Chondrocyte (in vitro differentiated cells): ENCODE data around the gene POLR2J2. TPM values are rescaled to one million over a fixed set of nuclear protein-coding genes. Genes with fewer than 3 reads are reported as not detected.

Experiments
- total RNA-seq: library from RNA; stranded (reverse); gene quantifications from 3 replicates; pipeline ENCODE4 v1.2.1, GENCODE V29; 2021

Gene POLR2J2
- total RNA-seq, 1 donor from 2014 or later, result 1.5 TPM

Other genes starting within 250 kb of the POLR2J2 start
- 47.4 to 55.1 TPM (median 54.0 TPM) in 3 replicates for gene ORAI2, start 238.1 kb downstream of the POLR2J2 start, total RNA-seq
- 6.9 to 12.2 TPM (median 9.2 TPM) in 3 replicates for gene ALKBH4, start 206.8 kb downstream of the POLR2J2 start, total RNA-seq
- 16.1 to 18.5 TPM (median 16.7 TPM) in 3 replicates for gene LRWD1, start 206.7 kb downstream of the POLR2J2 start, total RNA-seq
- gene POLR2J, start 192.7 kb downstream of the POLR2J2 start, total RNA-seq, result 33.1 to 41.0 TPM (median 36.6 TPM) in 3 replicates
- 7.5 to 12.3 TPM (median 9.9 TPM) in 3 replicates for gene RASA4B, start 153.9 kb downstream of the POLR2J2 start, total RNA-seq
- 3.3 to 4.0 TPM (median 3.3 TPM) in 3 replicates for gene UPK3BL2, start 128.0 kb downstream of the POLR2J2 start, total RNA-seq
- gene SPDYE2, start 120.4 kb downstream of the POLR2J2 start, total RNA-seq, result not detected in 3 replicates
- gene POLR2J3, start 99.1 kb downstream of the POLR2J2 start, total RNA-seq, result 6.7 to 17.9 TPM (median 9.9 TPM) in 3 replicates
- gene RASA4, start 54.9 kb downstream of the POLR2J2 start, total RNA-seq, result 16.5 to 26.0 TPM (median 24.0 TPM) in 3 replicates
- 11.7 to 29.6 TPM (median 14.8 TPM) in 3 replicates for gene UPK3BL1, start 28.9 kb downstream of the POLR2J2 start, total RNA-seq
- gene SPDYE2B, start 21.3 kb downstream of the POLR2J2 start, total RNA-seq, result not detected in 3 replicates
- gene FAM185A, start 77.3 kb upstream of the POLR2J2 start, total RNA-seq, result 5.6 to 7.5 TPM (median 5.8 TPM) in 3 replicates
- 23.9 to 34.5 TPM (median 32.0 TPM) in 3 replicates for gene LRRC17, start 241.3 kb upstream of the POLR2J2 start, total RNA-seq